ENCODE data around the gene ZBTB18.

DNA sequence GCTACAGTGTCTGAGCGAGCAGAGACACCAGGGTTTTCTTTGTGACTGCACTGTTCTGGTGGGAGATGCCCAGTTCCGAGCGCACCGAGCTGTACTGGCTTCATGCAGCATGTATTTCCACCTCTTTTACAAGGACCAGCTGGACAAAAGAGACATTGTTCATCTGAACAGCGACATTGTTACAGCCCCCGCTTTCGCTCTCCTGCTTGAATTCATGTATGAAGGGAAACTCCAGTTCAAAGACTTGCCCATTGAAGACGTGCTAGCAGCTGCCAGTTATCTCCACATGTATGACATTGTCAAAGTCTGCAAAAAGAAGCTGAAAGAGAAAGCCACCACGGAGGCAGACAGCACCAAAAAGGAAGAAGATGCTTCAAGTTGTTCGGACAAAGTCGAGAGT lies 2.7 kb downstream of the ZBTB18 start:
- no peak for TF ChIP-seq TOX (CRISPR knock-in tag; IDR thresholded peaks at IDR 0.05; ENCODE audit: borderline replicate concordance)
- TF ChIP-seq, protein P1, sequence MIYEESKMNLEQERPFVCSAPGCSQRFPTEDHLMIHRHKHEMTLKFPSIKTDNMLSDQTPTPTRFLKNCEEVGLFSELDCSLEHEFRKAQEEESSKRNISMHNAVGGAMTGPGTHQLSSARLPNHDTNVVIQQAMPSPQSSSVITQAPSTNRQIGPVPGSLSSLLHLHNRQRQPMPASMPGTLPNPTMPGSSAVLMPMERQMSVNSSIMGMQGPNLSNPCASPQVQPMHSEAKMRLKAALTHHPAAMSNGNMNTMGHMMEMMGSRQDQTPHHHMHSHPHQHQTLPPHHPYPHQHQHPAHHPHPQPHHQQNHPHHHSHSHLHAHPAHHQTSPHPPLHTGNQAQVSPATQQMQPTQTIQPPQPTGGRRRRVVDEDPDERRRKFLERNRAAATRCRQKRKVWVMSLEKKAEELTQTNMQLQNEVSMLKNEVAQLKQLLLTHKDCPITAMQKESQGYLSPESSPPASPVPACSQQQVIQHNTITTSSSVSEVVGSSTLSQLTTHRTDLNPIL (CRISPR knock-in tag; IDR thresholded peaks at IDR 0.05; ENCODE audit: low read depth), result no peak

Measured in SK-N-SH treated with all-trans-retinoic acid at 6 μM for 48 hours (cell line).